ENCODE measurements around the gene DHRS7B. TPM values are rescaled to one million over a fixed set of nuclear protein-coding genes. Genes with fewer than 3 reads are reported as not detected.

Gene DHRS7B
- total and polyA plus RNA-seq, 10 donors, result 13.3 to 31.3 (median 18.7) TPM

DNA sequence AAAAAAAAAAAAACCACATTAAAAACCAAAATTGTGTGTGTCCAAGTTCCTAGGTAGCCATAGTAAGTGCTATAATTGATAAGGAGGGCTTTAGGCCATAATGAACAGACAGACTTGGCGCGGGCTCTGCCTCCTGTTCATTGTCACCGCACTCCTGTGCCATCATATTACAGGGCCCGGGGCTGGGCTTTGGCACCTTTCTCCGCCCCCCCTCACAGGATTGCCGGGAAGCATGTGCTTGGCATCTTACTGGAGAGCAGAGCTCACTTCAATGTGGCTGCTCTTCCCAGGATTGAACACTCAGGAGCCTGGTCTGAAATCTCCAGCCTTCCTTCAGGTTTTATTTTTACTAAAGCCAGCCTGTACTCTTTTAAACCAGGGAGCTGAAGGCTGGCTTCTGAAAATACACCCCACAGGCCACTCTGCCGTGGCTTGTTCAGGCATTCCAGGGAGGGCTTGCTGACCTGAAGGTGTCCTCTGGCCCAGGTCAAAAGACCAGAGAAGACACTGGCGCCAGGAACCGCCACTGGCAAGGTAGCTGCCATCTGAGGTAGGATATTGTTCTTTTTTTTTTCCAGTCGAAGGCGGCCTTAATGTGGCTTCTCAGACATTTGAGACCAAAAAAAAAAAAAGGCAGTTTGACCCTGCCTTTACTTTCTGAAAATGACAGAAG lies 39.3 kb downstream of the DHRS7B start:
- DNase-seq, result no peak
- WGBS, 5 donors, result 86 to 92% (median 91%) methylated on average over 11 of the region's 11 CpGs
- peaks cover 10 to 86% (median 32%) of the 10 kb centered on the region in 6 donors for H3K4me1 ChIP-seq
- TF ChIP-seq POLR2A (IDR thresholded peaks at IDR 0.05) (no peak), POLR2AphosphoS5 (IDR thresholded peaks at IDR 0.05) (no peak)
- TF ChIP-seq, protein P1, sequence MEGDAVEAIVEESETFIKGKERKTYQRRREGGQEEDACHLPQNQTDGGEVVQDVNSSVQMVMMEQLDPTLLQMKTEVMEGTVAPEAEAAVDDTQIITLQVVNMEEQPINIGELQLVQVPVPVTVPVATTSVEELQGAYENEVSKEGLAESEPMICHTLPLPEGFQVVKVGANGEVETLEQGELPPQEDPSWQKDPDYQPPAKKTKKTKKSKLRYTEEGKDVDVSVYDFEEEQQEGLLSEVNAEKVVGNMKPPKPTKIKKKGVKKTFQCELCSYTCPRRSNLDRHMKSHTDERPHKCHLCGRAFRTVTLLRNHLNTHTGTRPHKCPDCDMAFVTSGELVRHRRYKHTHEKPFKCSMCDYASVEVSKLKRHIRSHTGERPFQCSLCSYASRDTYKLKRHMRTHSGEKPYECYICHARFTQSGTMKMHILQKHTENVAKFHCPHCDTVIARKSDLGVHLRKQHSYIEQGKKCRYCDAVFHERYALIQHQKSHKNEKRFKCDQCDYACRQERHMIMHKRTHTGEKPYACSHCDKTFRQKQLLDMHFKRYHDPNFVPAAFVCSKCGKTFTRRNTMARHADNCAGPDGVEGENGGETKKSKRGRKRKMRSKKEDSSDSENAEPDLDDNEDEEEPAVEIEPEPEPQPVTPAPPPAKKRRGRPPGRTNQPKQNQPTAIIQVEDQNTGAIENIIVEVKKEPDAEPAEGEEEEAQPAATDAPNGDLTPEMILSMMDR (IDR thresholded peaks at IDR 0.05 in 8 of 11, conservative IDR thresholded peaks at IDR 0.05 in 3 of 11), result no peak
- H3K36me3 ChIP-seq, result peaks cover 0 to 11% (median 0%) of the 10 kb centered on the region in 6 donors
- intact Hi-C loops (cut with DNase I; ENCODE audit: low total_unique reads), result no loop called here
- H3K9me3 ChIP-seq, result no peaks in the 10 kb centered on the region
- H3K4me3 ChIP-seq, result no peak overlapping the region
- H3K27ac ChIP-seq, result peak overlapping the region in 6 of 8 donors; percentile 9 to 55 (median 47)
- no peaks in the 10 kb centered on the region for H3K27me3 ChIP-seq (replicated peaks in 1 of 7)

DNA sequence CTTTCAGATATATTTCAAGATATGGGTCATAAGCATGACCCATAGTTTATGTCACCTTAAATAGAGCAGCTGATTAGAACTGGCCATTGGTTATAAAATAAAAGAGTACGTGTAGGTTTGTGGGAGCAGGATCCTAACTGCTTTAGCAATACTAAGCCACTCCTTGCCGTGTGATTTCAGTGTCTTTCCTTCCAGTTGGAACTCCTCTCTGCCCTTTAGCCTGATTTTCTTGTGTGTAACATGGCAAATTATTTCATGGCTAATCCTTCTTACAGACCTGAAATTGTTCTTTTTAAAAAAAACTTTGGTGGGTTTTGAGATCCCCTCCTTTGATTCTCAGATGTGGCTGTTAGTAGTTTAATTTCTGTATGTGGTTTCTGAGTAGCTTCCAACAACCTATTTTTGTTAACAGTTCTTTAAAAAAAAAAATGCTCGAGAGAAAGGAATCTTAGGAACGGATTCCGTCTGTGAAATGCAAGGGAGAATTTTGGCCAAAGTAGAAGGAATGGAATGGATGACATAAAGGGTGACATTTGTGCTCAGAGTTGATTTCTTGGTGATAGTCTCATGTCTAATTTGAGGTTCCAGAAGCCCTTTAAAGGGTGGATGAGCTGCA lies 39.9 kb downstream of the DHRS7B start:
- Histone ChIP-seq H3K27ac (peak overlapping the region in 6 of 8 donors; percentile 9 to 55 (median 47)), H3K9me3 (no peaks in the 10 kb centered on the region), H3K27me3 (replicated peaks in 1 of 7) (no peaks in the 10 kb centered on the region), H3K4me1 (peaks cover 10 to 86% (median 35%) of the 10 kb centered on the region in 6 donors), H3K4me3 (no peak overlapping the region), H3K36me3 (peaks cover 0 to 11% (median 0%) of the 10 kb centered on the region in 6 donors)
- WGBS, 5 donors, result 68 to 78% (median 73%) methylated on average over 5 of the region's 5 CpGs
- intact Hi-C loops (cut with DNase I; ENCODE audit: low total_unique reads), result no loop called here
- no peak for TF ChIP-seq POLR2A (IDR thresholded peaks at IDR 0.05)
- no peak for TF ChIP-seq POLR2AphosphoS5 (IDR thresholded peaks at IDR 0.05)
- TF ChIP-seq, protein P1 (IDR thresholded peaks at IDR 0.05 in 8 of 11, conservative IDR thresholded peaks at IDR 0.05 in 3 of 11), result no peak
- DNase-seq, result no peak

DNA sequence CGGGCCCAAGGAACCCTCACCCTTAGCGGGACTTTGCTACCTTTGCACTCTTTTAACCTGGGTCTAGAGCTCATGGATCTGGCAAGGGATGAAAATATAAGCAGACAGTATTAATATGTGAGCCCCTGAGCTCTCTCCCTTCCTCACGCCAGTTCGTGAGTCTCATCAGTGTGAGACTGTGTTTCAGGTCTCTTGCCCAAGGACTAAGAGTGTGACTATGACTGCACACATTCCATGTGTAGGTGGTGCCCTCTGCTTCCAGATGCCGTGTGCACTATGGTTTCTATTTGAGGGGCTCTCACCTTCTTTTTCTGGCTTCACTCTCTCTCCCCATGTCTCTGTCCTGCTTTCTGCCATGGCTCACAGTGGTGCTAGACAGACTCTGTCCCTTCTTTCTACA lies 40.5 kb downstream of the DHRS7B start:
- H3K36me3 ChIP-seq, result peaks cover 0 to 16% (median under 1%) of the 10 kb centered on the region in 6 donors
- H3K9me3 ChIP-seq, result no peaks in the 10 kb centered on the region
- 78 to 86% (median 82%) methylated on average over 5 of the region's 5 CpGs for WGBS, 5 donors
- no peak overlapping the region for H3K4me3 ChIP-seq
- H3K27ac ChIP-seq, result peak overlapping the region in 5 of 8 donors; percentile 9 to 55 (median 40)
- no peak for DNase-seq
- H3K27me3 ChIP-seq (replicated peaks in 1 of 7), result no peaks in the 10 kb centered on the region
- TF ChIP-seq POLR2AphosphoS5 (IDR thresholded peaks at IDR 0.05), result no peak
- TF ChIP-seq, protein P1 (IDR thresholded peaks at IDR 0.05 in 8 of 11, conservative IDR thresholded peaks at IDR 0.05 in 3 of 11), result no peak
- no peak for TF ChIP-seq POLR2A (IDR thresholded peaks at IDR 0.05)
- intact Hi-C loops (cut with DNase I; ENCODE audit: low total_unique reads), result no loop called here
- H3K4me1 ChIP-seq, result peaks cover 10 to 86% (median 35%) of the 10 kb centered on the region in 6 donors

DNA sequence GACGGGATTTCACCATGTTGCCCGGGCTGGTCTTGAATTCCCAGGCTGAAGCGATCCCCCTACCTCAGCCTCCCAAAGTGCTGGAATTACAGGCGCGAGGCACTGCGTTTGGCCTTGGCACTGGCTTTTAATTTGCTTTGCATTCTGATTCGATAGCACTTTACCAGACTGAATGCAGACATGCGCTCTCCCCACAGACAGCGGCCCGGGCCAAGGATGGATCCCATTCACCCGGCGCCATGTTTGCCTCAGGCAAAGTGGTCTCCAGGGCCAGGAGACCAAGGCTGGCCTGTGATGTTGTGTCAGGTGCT lies 41.7 kb downstream of the DHRS7B start:
- Histone ChIP-seq H3K9me3 (no peaks in the 10 kb centered on the region), H3K27ac (no peak overlapping the region), H3K4me1 (peaks cover 16 to 83% (median 35%) of the 10 kb centered on the region in 6 donors), H3K4me3 (no peak overlapping the region), H3K36me3 (peaks cover 0 to 29% (median 2%) of the 10 kb centered on the region in 6 donors), H3K27me3 (replicated peaks in 1 of 7) (no peaks in the 10 kb centered on the region)
- TF ChIP-seq POLR2A (IDR thresholded peaks at IDR 0.05) (no peak), POLR2AphosphoS5 (IDR thresholded peaks at IDR 0.05) (no peak)
- TF ChIP-seq, protein P1 (IDR thresholded peaks at IDR 0.05 in 8 of 11, conservative IDR thresholded peaks at IDR 0.05 in 3 of 11), result no peak
- intact Hi-C loops (cut with DNase I; ENCODE audit: low total_unique reads), result no loop called here
- WGBS, 5 donors, result 96 to 99% (median 98%) methylated on average over 12 of the region's 12 CpGs
- no peak for DNase-seq

Data from spleen (tissue), 11 donors.